ENCODE data around the gene SLC25A33.
A peak's percentile ranks its signal among the peaks of the same experiment; 100 is the strongest.
"Not testable (repeated sequence)": the region's sequence is repeated elsewhere in the genome, so short reads cannot be mapped to it uniquely, and the experiment has no call there.

Gene SLC25A33

DNA sequence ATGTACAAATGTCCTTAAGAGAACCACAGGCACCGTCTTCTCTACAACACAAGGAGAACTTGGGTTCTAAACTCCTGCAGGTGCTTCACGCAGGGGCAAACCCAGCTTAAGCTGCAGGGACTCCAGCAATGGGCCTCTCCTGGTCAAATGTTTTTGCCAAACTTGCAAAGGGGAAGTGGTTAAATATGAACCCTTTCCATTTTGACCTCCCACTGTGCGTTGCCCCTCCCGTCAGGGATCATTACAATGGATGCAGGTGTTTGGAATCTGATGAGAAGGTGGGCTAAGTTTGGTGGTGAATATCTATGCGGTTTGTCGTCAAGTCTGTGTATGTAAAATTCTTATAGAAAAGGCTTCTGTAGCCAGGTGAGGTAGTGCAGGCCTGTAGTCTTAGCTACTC lies 29.1 kb upstream of the SLC25A33 start (continued):
- TF ChIP-seq, protein P1, sequence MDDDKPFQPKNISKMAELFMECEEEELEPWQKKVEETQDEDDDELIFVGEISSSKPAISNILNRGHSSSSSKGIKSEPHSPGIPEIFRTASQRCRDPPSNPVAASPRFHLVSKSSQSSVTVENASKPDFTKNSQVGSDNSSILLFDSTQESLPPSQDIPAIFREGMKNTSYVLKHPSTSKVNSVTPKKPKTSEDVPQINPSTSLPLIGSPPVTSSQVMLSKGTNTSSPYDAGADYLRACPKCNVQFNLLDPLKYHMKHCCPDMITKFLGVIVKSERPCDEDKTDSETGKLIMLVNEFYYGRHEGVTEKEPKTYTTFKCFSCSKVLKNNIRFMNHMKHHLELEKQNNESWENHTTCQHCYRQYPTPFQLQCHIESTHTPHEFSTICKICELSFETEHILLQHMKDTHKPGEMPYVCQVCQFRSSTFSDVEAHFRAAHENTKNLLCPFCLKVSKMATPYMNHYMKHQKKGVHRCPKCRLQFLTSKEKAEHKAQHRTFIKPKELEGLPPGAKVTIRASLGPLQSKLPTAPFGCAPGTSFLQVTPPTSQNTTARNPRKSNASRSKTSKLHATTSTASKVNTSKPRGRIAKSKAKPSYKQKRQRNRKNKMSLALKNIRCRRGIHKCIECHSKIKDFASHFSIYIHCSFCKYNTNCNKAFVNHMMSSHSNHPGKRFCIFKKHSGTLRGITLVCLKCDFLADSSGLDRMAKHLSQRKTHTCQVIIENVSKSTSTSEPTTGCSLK (tag by site-specific recombination; IDR thresholded peaks at IDR 0.05), result no peak
- no peak for TF ChIP-seq ZNF626 (tag by site-specific recombination; IDR thresholded peaks at IDR 0.05)
- no peak for TF ChIP-seq ZNF549 (tag by site-specific recombination; IDR thresholded peaks at IDR 0.05)
- TF ChIP-seq, protein P2, sequence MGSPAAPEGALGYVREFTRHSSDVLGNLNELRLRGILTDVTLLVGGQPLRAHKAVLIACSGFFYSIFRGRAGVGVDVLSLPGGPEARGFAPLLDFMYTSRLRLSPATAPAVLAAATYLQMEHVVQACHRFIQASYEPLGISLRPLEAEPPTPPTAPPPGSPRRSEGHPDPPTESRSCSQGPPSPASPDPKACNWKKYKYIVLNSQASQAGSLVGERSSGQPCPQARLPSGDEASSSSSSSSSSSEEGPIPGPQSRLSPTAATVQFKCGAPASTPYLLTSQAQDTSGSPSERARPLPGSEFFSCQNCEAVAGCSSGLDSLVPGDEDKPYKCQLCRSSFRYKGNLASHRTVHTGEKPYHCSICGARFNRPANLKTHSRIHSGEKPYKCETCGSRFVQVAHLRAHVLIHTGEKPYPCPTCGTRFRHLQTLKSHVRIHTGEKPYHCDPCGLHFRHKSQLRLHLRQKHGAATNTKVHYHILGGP (tag by site-specific recombination; IDR thresholded peaks at IDR 0.05), result no peak
- no peak for TF ChIP-seq ZNF174 (tag by site-specific recombination; IDR thresholded peaks at IDR 0.05)
- TF ChIP-seq ZNF580 (tag by site-specific recombination; IDR thresholded peaks at IDR 0.05), result no peak
- no peak for TF ChIP-seq HOXC10 (CRISPR knock-in tag; IDR thresholded peaks at IDR 0.05)
- TF ChIP-seq, protein P3, sequence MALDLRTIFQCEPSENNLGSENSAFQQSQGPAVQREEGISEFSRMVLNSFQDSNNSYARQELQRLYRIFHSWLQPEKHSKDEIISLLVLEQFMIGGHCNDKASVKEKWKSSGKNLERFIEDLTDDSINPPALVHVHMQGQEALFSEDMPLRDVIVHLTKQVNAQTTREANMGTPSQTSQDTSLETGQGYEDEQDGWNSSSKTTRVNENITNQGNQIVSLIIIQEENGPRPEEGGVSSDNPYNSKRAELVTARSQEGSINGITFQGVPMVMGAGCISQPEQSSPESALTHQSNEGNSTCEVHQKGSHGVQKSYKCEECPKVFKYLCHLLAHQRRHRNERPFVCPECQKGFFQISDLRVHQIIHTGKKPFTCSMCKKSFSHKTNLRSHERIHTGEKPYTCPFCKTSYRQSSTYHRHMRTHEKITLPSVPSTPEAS (tag by site-specific recombination; IDR thresholded peaks at IDR 0.05), result no peak
- no peak for TF ChIP-seq SP7 (tag by site-specific recombination; IDR thresholded peaks at IDR 0.05)
- TF ChIP-seq ZNF658 (tag by site-specific recombination; IDR thresholded peaks at IDR 0.05), result no peak

- H3K9me3 ChIP-seq (ENCODE audit: control insufficient read depth, insufficient read depth, low read depth, low read length); CTCF ChIA-PET; H3K4me1 ChIP-seq (ENCODE audit: control insufficient read depth, insufficient read depth, low read length); H3K27ac ChIP-seq (ENCODE audit: extremely low read depth, low read depth, low read length); H3K4me3 ChIP-seq (ENCODE audit: low read depth, low read length); H3K36me3 ChIP-seq (ENCODE audit: control insufficient read depth in 2 of 2, insufficient read depth in 1 of 2, low read length in 2 of 2); POLR2A ChIA-PET: not testable (repeated sequence)
- TF ChIP-seq KLF1 (tag by site-specific recombination; IDR thresholded peaks at IDR 0.05), result 0 out of 2 replicates have a peak, but pooled peaks have one; percentile 23
Measured at GRCh38 chr1:9515550-9515949, 23.7 kb upstream of the SLC25A33 start.

DNA sequence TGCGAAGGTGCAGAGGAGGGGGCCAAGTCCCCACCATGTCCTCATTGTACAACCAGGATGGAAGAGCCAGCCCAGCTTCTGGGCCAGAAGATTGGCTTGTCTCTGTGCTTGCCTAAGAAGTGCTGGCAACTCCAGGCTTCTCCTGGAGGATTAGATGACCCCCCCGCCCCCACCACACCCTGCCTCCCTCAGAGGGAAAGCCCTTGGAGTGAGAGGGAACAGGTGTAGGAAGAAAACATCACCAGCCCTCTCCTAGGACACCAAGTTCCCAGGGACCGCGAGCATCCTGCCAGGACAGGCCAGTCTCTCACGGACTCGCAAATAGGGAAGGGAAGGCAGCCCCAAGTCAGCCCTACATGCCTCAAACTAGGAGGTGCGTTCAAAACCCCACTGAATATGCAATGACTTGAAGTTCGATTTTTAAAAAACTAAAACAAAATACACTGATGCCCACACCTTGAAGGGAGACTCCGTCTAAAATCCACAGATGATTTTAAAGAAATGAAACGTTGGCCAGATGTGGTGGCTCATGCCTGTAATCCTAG lies 20.7 kb upstream of the SLC25A33 start:
- no peaks in the 10 kb centered on the region for H3K9me3 ChIP-seq (ENCODE audit: control insufficient read depth, insufficient read depth, low read depth, low read length)
- H3K36me3 ChIP-seq (ENCODE audit: control insufficient read depth in 2 of 2, insufficient read depth in 1 of 2, low read length in 2 of 2), result no peaks in the 10 kb centered on the region
- no peak overlapping the region for H3K4me3 ChIP-seq (ENCODE audit: low read depth, low read length)
- no peaks in the 10 kb centered on the region for H3K4me1 ChIP-seq (ENCODE audit: control insufficient read depth, insufficient read depth, low read length)
- H3K27ac ChIP-seq (ENCODE audit: extremely low read depth, low read depth, low read length), result no peak overlapping the region
- ChIA-PET CTCF (no interaction called here), POLR2A (no interaction called here)
- TF ChIP-seq ZNF202 (tag by site-specific recombination; IDR thresholded peaks at IDR 0.05; ENCODE audit: borderline replicate concordance), result no peak

DNA sequence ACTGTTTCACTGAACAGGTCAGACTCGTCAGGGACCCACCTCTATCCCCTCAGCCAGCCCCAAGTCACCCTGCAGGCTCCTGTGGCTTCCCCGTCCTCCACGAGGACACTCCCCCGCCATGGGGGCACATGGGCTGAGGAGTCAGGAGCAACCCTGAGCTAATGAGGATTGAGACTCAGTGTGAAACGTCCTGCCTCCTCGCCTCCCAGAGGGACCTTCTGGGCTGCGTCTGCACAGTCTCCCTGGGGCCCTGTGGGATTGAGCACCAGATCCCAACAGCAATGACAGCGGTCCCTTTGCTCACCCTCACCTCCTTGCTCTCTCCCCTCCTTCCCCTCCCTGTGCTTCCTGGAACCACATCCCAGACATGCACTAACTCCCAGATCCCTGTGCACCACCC lies 18.9 kb upstream of the SLC25A33 start:
- Histone ChIP-seq H3K27ac (ENCODE audit: extremely low read depth, low read depth, low read length) (no peak overlapping the region), H3K36me3 (ENCODE audit: control insufficient read depth in 2 of 2, insufficient read depth in 1 of 2, low read length in 2 of 2) (no peaks in the 10 kb centered on the region), H3K4me1 (ENCODE audit: control insufficient read depth, insufficient read depth, low read length) (no peaks in the 10 kb centered on the region), H3K9me3 (ENCODE audit: control insufficient read depth, insufficient read depth, low read depth, low read length) (no peaks in the 10 kb centered on the region), H3K4me3 (ENCODE audit: low read depth, low read length) (no peak overlapping the region)
- TF ChIP-seq ZNF530 (tag by site-specific recombination; IDR thresholded peaks at IDR 0.05; ENCODE audit: low read depth) (no peak), SETDB1 (IDR thresholded peaks at IDR 0.05; ENCODE audit: insufficient read length, low read length) (no peak), ZNF26 (tag by site-specific recombination; IDR thresholded peaks at IDR 0.05) (no peak), ZNF561 (tag by site-specific recombination; IDR thresholded peaks at IDR 0.05; ENCODE audit: borderline replicate concordance) (no peak), SCRT1 (tag by site-specific recombination; IDR thresholded peaks at IDR 0.05; ENCODE audit: borderline replicate concordance) (no peak), GLI4 (tag by site-specific recombination; IDR thresholded peaks at IDR 0.05) (no peak), EGR2 (tag by site-specific recombination; IDR thresholded peaks at IDR 0.05; ENCODE audit: low read depth) (no peak), ZFP3 (tag by site-specific recombination; IDR thresholded peaks at IDR 0.05; ENCODE audit: low read depth) (no peak)
- ChIA-PET POLR2A (no interaction called here), CTCF (no interaction called here)

Data from HEK293 (cell line).